ENCODE results near the gene TDRD3. TPM values are rescaled to one million over a fixed set of nuclear protein-coding genes. Genes with fewer than 3 reads are reported as not detected.

TDRD3 gene
- total RNA-seq, 1 experiment from 2014 or later: 17.3 TPM

DNA sequence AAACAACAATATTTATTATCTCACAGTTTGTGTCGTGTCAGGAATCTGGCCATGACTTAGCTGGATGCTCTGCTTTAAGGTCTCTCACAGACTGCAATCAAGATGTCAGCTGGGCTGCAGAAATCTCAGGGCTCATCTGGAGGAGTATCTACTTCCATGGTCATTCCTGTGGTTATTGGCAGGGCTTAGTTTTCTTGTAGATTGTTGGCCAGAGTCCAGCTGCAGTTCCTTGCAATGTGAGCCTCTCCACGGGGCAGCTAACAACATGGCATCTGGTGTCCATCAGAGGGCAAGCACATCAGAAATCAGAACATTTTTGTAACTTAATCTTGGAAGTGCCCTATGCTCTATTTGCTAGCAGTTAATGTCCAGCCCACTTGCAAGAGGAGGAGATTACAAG, 45.7 kb upstream of the TDRD3 start:
- Histone ChIP-seq H3K9me3 (ENCODE audit: insufficient read depth, low read depth) (no peaks in the 10 kb centered on the region), H3F3A (ENCODE audit: insufficient read depth, low read depth) (no peaks in the 10 kb centered on the region), H3K4me1 (replicated peaks; ENCODE audit: insufficient read depth) (no peaks in the 10 kb centered on the region), H3K27me3 (ENCODE audit: insufficient read depth, low read depth) (no peaks in the 10 kb centered on the region), H4K20me1 (ENCODE audit: insufficient read depth) (no peaks in the 10 kb centered on the region), H3K4me2 (no peak overlapping the region), H3K27ac (no peak overlapping the region), H3K79me2 (ENCODE audit: low read depth) (no peaks in the 10 kb centered on the region), H3K9me2 (ENCODE audit: insufficient read depth) (no peaks in the 10 kb centered on the region), H2AFZ (no peak overlapping the region), H3K36me3 (ENCODE audit: low read depth) (no peaks in the 10 kb centered on the region), H3K4me3 (no peak overlapping the region)
- intact Hi-C loops (cut with micrococcal nuclease; ENCODE audit: unreplicated experiment): no loop called here
- peak; percentile 38 to 55 for DNase-seq
- ChIA-PET CTCF (no interaction called here), POLR2A (ENCODE audit: unreplicated experiment) (no interaction called here)
- no TSS peak for BruUV-seq (replicated peaks)
- TF ChIP-seq EZH2 (IDR thresholded peaks at IDR 0.05; ENCODE audit: low read depth): no peak
- TF ChIP-seq, protein P1, sequence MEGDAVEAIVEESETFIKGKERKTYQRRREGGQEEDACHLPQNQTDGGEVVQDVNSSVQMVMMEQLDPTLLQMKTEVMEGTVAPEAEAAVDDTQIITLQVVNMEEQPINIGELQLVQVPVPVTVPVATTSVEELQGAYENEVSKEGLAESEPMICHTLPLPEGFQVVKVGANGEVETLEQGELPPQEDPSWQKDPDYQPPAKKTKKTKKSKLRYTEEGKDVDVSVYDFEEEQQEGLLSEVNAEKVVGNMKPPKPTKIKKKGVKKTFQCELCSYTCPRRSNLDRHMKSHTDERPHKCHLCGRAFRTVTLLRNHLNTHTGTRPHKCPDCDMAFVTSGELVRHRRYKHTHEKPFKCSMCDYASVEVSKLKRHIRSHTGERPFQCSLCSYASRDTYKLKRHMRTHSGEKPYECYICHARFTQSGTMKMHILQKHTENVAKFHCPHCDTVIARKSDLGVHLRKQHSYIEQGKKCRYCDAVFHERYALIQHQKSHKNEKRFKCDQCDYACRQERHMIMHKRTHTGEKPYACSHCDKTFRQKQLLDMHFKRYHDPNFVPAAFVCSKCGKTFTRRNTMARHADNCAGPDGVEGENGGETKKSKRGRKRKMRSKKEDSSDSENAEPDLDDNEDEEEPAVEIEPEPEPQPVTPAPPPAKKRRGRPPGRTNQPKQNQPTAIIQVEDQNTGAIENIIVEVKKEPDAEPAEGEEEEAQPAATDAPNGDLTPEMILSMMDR (conservative IDR thresholded peaks at IDR 0.05): no peak

DNA sequence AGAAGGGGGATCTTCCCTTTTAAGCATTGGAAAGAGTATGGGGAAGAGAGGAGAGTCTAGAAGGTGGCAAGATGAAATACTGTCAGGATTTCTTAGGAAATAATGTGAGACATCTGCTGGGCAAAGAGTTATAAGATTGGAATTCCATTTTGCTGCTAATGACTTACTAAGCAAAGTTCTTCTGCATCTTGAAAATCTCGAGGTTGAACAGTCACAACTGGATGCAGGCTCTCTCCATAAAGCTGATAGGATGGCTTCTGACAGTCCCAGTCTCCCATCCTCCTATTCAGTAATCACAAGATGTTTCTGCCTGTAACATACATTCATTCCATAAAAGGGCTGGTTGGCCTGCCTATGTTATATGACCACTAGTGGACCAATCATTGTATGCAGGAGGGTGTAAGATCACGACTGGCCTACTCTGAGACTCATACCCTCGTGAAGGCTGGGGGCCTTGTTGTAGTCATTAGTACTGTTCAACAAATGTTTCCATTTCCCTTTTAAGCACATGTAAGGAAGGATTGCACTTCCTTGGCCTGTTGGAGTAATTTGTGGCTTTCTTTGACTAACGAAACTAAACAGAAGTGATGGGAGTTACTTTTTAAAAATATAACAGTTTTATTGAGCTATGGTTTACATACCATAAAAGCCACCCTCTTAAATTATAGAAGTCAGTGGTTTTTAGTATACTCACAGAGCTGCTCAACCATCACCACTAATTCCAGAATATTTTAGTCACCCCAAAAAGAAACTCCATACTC, 45.0 kb upstream of the TDRD3 start:
- CTCF ChIA-PET: no interaction called here
- no peaks in the 10 kb centered on the region for H3K4me1 ChIP-seq (replicated peaks; ENCODE audit: insufficient read depth)

DNA sequence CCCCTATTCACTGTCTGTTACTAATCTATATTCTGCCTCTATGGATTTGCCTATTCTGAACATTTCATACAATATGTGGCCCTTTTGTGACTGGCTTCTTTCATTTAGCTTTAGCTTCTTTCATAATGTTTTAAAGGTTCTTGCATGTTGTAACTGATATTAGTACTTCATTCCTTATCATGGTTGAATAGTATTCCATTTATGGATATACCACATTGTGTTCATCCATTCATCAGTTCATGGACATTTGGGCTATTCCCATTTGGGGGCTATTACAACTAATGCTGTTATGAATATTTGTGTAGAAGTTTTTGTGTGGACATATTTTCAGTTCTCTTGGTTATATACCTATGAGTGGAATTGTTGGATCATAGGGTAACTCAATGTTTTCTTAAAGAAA, 44.4 kb upstream of the TDRD3 start:
- Histone ChIP-seq H3K27me3 (ENCODE audit: insufficient read depth, low read depth) (no peaks in the 10 kb centered on the region), H3K4me3 (no peak overlapping the region), H3F3A (ENCODE audit: insufficient read depth, low read depth) (no peaks in the 10 kb centered on the region), H3K36me3 (ENCODE audit: low read depth) (no peaks in the 10 kb centered on the region), H4K20me1 (ENCODE audit: insufficient read depth) (no peaks in the 10 kb centered on the region), H3K4me1 (replicated peaks; ENCODE audit: insufficient read depth) (no peaks in the 10 kb centered on the region), H3K4me2 (no peak overlapping the region), H3K79me2 (ENCODE audit: low read depth) (no peaks in the 10 kb centered on the region), H2AFZ (no peak overlapping the region), H3K27ac (no peak overlapping the region), H3K9me2 (ENCODE audit: insufficient read depth) (no peaks in the 10 kb centered on the region), H3K9me3 (ENCODE audit: insufficient read depth, low read depth) (no peaks in the 10 kb centered on the region)
- ChIA-PET POLR2A (ENCODE audit: unreplicated experiment) (interaction anchor here (0.7 kb wide), 1 partner anchor 58 kb away, joined by 8 read pairs; no protein-coding TSS in a partner anchor), CTCF (no interaction called here)
- no peak for DNase-seq
- intact Hi-C loops (cut with micrococcal nuclease; ENCODE audit: unreplicated experiment): no loop called here
- TF ChIP-seq, protein P1 (conservative IDR thresholded peaks at IDR 0.05): no peak
- TF ChIP-seq EZH2 (IDR thresholded peaks at IDR 0.05; ENCODE audit: low read depth): no peak
- no TSS peak for BruUV-seq (replicated peaks)

More for the DNA sequence above, 45.0 kb upstream of the TDRD3 start:
- Histone ChIP-seq H3K4me2 (no peak overlapping the region), H3K27me3 (ENCODE audit: insufficient read depth, low read depth) (no peaks in the 10 kb centered on the region), H3K9me3 (ENCODE audit: insufficient read depth, low read depth) (no peaks in the 10 kb centered on the region), H3K9me2 (ENCODE audit: insufficient read depth) (no peaks in the 10 kb centered on the region), H3F3A (ENCODE audit: insufficient read depth, low read depth) (no peaks in the 10 kb centered on the region), H2AFZ (no peak overlapping the region), H3K4me3 (no peak overlapping the region), H3K79me2 (ENCODE audit: low read depth) (no peaks in the 10 kb centered on the region), H3K36me3 (ENCODE audit: low read depth) (no peaks in the 10 kb centered on the region), H4K20me1 (ENCODE audit: insufficient read depth) (no peaks in the 10 kb centered on the region), H3K27ac (no peak overlapping the region)
- no TSS peak for BruUV-seq (replicated peaks)
- POLR2A ChIA-PET (ENCODE audit: unreplicated experiment): interaction anchor here (0.7 kb wide), 1 partner anchor 59 kb away, joined by 8 read pairs; no protein-coding TSS in a partner anchor
- intact Hi-C loops (cut with micrococcal nuclease; ENCODE audit: unreplicated experiment): no loop called here
- DNase-seq: no peak
- TF ChIP-seq EZH2 (IDR thresholded peaks at IDR 0.05; ENCODE audit: low read depth): no peak
- TF ChIP-seq, protein P1 (conservative IDR thresholded peaks at IDR 0.05): no peak
